ENCODE measurements around the gene PRDM16.

PRDM16 gene

GRCh38 chr1:3219005-3219790, 150.2 kb downstream of the PRDM16 start (continued):
- no peak for TF ChIP-seq PATZ1 (CRISPR knock-in tag; IDR thresholded peaks at IDR 0.05; ENCODE audit: borderline replicate concordance)
- no peak for TF ChIP-seq ZNF565 (CRISPR knock-in tag; conservative IDR thresholded peaks at IDR 0.05; ENCODE audit: low read depth)
- no peak for TF ChIP-seq ISL1 (CRISPR knock-in tag; IDR thresholded peaks at IDR 0.05)
- no peak for TF ChIP-seq CSDC2 (CRISPR knock-in tag; IDR thresholded peaks at IDR 0.05)
- TF ChIP-seq BACH2 (CRISPR knock-in tag; IDR thresholded peaks at IDR 0.05; ENCODE audit: borderline replicate concordance), result no peak
- TF ChIP-seq GLIS3 (CRISPR knock-in tag; IDR thresholded peaks at IDR 0.05), result no peak
- TF ChIP-seq ZFP30 (CRISPR knock-in tag; IDR thresholded peaks at IDR 0.05), result no peak

GRCh38 chr1:3219791-3220467, 150.9 kb downstream of the PRDM16 start:
- ATAC-seq, result no peak
- no peak for TF ChIP-seq RARB (CRISPR knock-in tag; IDR thresholded peaks at IDR 0.05)
- no peak for TF ChIP-seq PATZ1 (CRISPR knock-in tag; IDR thresholded peaks at IDR 0.05; ENCODE audit: borderline replicate concordance)
- no peak for TF ChIP-seq ZNF8 (CRISPR knock-in tag; IDR thresholded peaks at IDR 0.05)

- ATAC-seq, result no peak
- no peak for TF ChIP-seq ARNTL (CRISPR knock-in tag; IDR thresholded peaks at IDR 0.05; ENCODE audit: borderline replicate concordance, low read depth)
- TF ChIP-seq TCF4 (CRISPR knock-in tag; IDR thresholded peaks at IDR 0.05; ENCODE audit: borderline replicate concordance), result no peak
- TF ChIP-seq ZNF565 (CRISPR knock-in tag; conservative IDR thresholded peaks at IDR 0.05; ENCODE audit: low read depth), result no peak
- TF ChIP-seq POU6F1 (CRISPR knock-in tag; IDR thresholded peaks at IDR 0.05; ENCODE audit: borderline replicate concordance, low read depth), result no peak
- no peak for TF ChIP-seq PATZ1 (CRISPR knock-in tag; IDR thresholded peaks at IDR 0.05; ENCODE audit: borderline replicate concordance)
- TF ChIP-seq ESRRG (CRISPR knock-in tag; IDR thresholded peaks at IDR 0.05), result no peak
- TF ChIP-seq CREB5 (CRISPR knock-in tag; IDR thresholded peaks at IDR 0.05; ENCODE audit: low read depth), result no peak
- no peak for TF ChIP-seq CSDC2 (CRISPR knock-in tag; IDR thresholded peaks at IDR 0.05)
- TF ChIP-seq ZFP30 (CRISPR knock-in tag; IDR thresholded peaks at IDR 0.05), result no peak
- TF ChIP-seq RARB (CRISPR knock-in tag; IDR thresholded peaks at IDR 0.05), result no peak
These were observed 152.4 kb downstream of the PRDM16 start for GRCh38 chr1:3221112-3222041.
